Activated gamma-delta T cell (primary cell): ENCODE measurements around the gene MS4A8.
"Not testable (repeated sequence)": the region's sequence is repeated elsewhere in the genome, so short reads cannot be mapped to it uniquely, and the experiment has no call there.

ENCODE experiments used
- DNase-seq: peaks from one replicate; lab custom pipeline; 2025; lab: John Stamatoyannopoulos, UW

MS4A8 gene

GRCh38 chr11:60725592-60725991 lies 26.2 kb downstream of the MS4A8 start:
- no peak for DNase-seq

- no peak for DNase-seq
Observed at GRCh38 chr11:60731586-60731985, 32.2 kb downstream of the MS4A8 start.

GRCh38 chr11:60734279-60734678 lies 34.9 kb downstream of the MS4A8 start:
- no peak for DNase-seq

GRCh38 chr11:60739114-60739513 lies 39.7 kb downstream of the MS4A8 start:
- no peak for DNase-seq

- DNase-seq, result no peak
Observed at GRCh38 chr11:60740573-60740972, 41.2 kb downstream of the MS4A8 start.

GRCh38 chr11:60741421-60741820 lies 42.0 kb downstream of the MS4A8 start:
- no peak for DNase-seq

GRCh38 chr11:60743058-60743457 lies 43.6 kb downstream of the MS4A8 start:
- no peak for DNase-seq

- no peak for DNase-seq
Observed at GRCh38 chr11:60744114-60744513, 44.7 kb downstream of the MS4A8 start.

- DNase-seq, result no peak
Observed at GRCh38 chr11:60747359-60747873, 48.0 kb downstream of the MS4A8 start.

- no peak for DNase-seq
Observed at GRCh38 chr11:60748225-60748624, 48.8 kb downstream of the MS4A8 start.

GRCh38 chr11:60748821-60749220 lies 49.4 kb downstream of the MS4A8 start:
- no peak for DNase-seq

GRCh38 chr11:60750911-60751310 lies 51.5 kb downstream of the MS4A8 start:
- DNase-seq, result no peak

- DNase-seq, result no peak
Observed at GRCh38 chr11:60753309-60753708, 53.9 kb downstream of the MS4A8 start.

GRCh38 chr11:60754887-60755286 lies 55.5 kb downstream of the MS4A8 start:
- DNase-seq, result no peak

- no peak for DNase-seq
Observed at GRCh38 chr11:60756307-60757032, 57.1 kb downstream of the MS4A8 start, which contains the start of gene MS4A15. MS4A15 (plus strand) TSS chr11:60756867; CDS start chr11:60763734, 6,867 bp downstream.

- no peak for DNase-seq
Observed at GRCh38 chr11:60757231-60757800, 57.9 kb downstream of the MS4A8 start.

- not testable (repeated sequence) for DNase-seq
Observed at GRCh38 chr11:60758671-60759070, 59.3 kb downstream of the MS4A8 start.

- not testable (repeated sequence) for DNase-seq
Observed at GRCh38 chr11:60759438-60760225, 60.2 kb downstream of the MS4A8 start.

GRCh38 chr11:60761436-60762190 lies 62.2 kb downstream of the MS4A8 start:
- no peak for DNase-seq

- DNase-seq, result no peak
Observed at GRCh38 chr11:60762851-60763691, 63.7 kb downstream of the MS4A8 start.
